GM04504 (cell line): ENCODE data around the gene GIMAP8.
"Not testable (repeated sequence)": the region's sequence is repeated elsewhere in the genome, so short reads cannot be mapped to it uniquely, and the experiment has no call there.

Experiments
- DNase-seq: peaks from one replicate; pipeline ENCODE4 v3.0.0-alpha.2; 2012; ENCODE audit warnings: low read depth

GIMAP8 gene

GRCh38 chr7:150514748-150515222 lies 64.4 kb downstream of the GIMAP8 start, which contains the start of gene GIMAP7:
GIMAP7 (plus strand) TSS chr7:150514872; CDS start chr7:150519975, 5,103 bp downstream.
- DNase-seq: no peak

GRCh38 chr7:150515248-150516147 lies 65.1 kb downstream of the GIMAP8 start:
- DNase-seq: no peak

GRCh38 chr7:150516956-150517745 lies 66.7 kb downstream of the GIMAP8 start:
- no peak for DNase-seq

- no peak for DNase-seq
Observed at GRCh38 chr7:150519310-150519709, 68.9 kb downstream of the GIMAP8 start.

- DNase-seq: no peak
Observed at GRCh38 chr7:150520145-150520544, 69.7 kb downstream of the GIMAP8 start.

GRCh38 chr7:150522931-150523330 lies 72.5 kb downstream of the GIMAP8 start:
- DNase-seq: not testable (repeated sequence)

- no peak for DNase-seq
Observed at GRCh38 chr7:150524018-150524417, 73.6 kb downstream of the GIMAP8 start.
